MM.1S (cell line): ENCODE measurements around the gene CPVL.

ENCODE experiments used
- DNase-seq: peaks from one replicate; pipeline ENCODE4 v3.0.0-alpha.2; 2015
- H2AFZ ChIP-seq: fragments of 300-600 bp; sonication (generic); 2 replicates; pipeline ENCODE4 v1.6.0; 2016; ENCODE audit warnings: antibody characterized with exemption, low read length
- H3F3A ChIP-seq: fragments of 300-600 bp; sonication (generic); 2 replicates; pipeline ENCODE4 v1.6.1; 2016; ENCODE audit warnings: mild to moderate bottlenecking, antibody characterized with exemption, low read length, moderate library complexity, mixed read lengths; ENCODE audit not compliant: insufficient read depth
- H3K27ac ChIP-seq: fragments of 300-600 bp; sonication (generic); 2 replicates; pipeline ENCODE4 v1.5.1; 2016; ENCODE audit warnings: mild to moderate bottlenecking, low read length
- H3K27me3 ChIP-seq: fragments of 300-600 bp; sonication (generic); replicated peaks from 2 replicates; pipeline ENCODE4 v1.6.0; 2016; ENCODE audit warnings: low read length; ENCODE audit not compliant: insufficient read depth
- H3K36me3 ChIP-seq: fragments of 300-600 bp; sonication (generic); replicated peaks from 2 replicates; pipeline ENCODE4 v1.6.1; 2016; ENCODE audit warnings: mild to moderate bottlenecking, low read length, mixed read lengths; ENCODE audit not compliant: insufficient read depth
- H3K4me1 ChIP-seq: fragments of 300-600 bp; sonication (generic); 2 replicates; pipeline ENCODE4 v1.6.1; 2016; ENCODE audit warnings: low read length, mixed read lengths
- H3K4me2 ChIP-seq: fragments of 300-600 bp; sonication (generic); 2 replicates; pipeline ENCODE4 v1.6.0; 2016; ENCODE audit warnings: low read depth, low read length
- H3K4me3 ChIP-seq: fragments of 300-600 bp; sonication (generic); 2 replicates; pipeline ENCODE4 v1.5.1; 2016; ENCODE audit warnings: low read length, mixed read lengths
- H3K79me2 ChIP-seq: fragments of 300-600 bp; sonication (generic); 2 replicates; pipeline ENCODE4 v1.6.1; 2016; ENCODE audit warnings: mixed run types, low read length, mixed read lengths
- H3K9ac ChIP-seq: fragments of 300-600 bp; sonication (generic); 2 replicates; pipeline ENCODE4 v1.6.1; 2016; ENCODE audit warnings: low read length, mixed read lengths
- H3K9me2 ChIP-seq: fragments of 300-600 bp; sonication (generic); replicated peaks from 2 replicates; pipeline ENCODE4 v1.6.1; 2016; ENCODE audit warnings: mild to moderate bottlenecking, low read length, mixed read lengths; ENCODE audit not compliant: insufficient read depth
- H3K9me3 ChIP-seq: fragments of 300-600 bp; sonication (generic); replicated peaks from 2 replicates; pipeline ENCODE4 v1.6.1; 2016; ENCODE audit warnings: mild to moderate bottlenecking, low read length, mixed read lengths; ENCODE audit not compliant: insufficient read depth
- H4K20me1 ChIP-seq: fragments of 300-600 bp; sonication (generic); 2 replicates; pipeline ENCODE4 v1.6.1; 2016; ENCODE audit warnings: mild to moderate bottlenecking, low read length, moderate library complexity, mixed read lengths; ENCODE audit not compliant: insufficient read depth
- EZH2 ChIP-seq: fragments of 300-600 bp; sonication (generic); optimal IDR thresholded peaks from 2 replicates; pipeline ENCODE3; 2017; ENCODE audit warnings: low read depth, mild to moderate bottlenecking, antibody characterized with exemption, low read length, mixed read lengths
- EZH2phosphoT487 ChIP-seq: fragments of 300-600 bp; sonication (generic); IDR thresholded peaks from 2 replicates; pipeline ENCODE4 v1.6.1; 2018; ENCODE audit warnings: antibody characterized with exemption, low read length
- TF ChIP-seq, protein P1 (sequence below): fragments of 300-600 bp; sonication (generic); IDR thresholded peaks from 2 replicates; pipeline ENCODE4 v1.5.1; 2016; ENCODE audit warnings: antibody characterized with exemption, low read length, mixed read lengths

The CPVL gene

GRCh38 chr7:28958980-28959347 lies 187.4 kb downstream of the CPVL start:
- H3K9me3 ChIP-seq, result no peaks in the 10 kb centered on the region
- H3F3A ChIP-seq, result no peaks in the 10 kb centered on the region
- no peak overlapping the region for H3K4me3 ChIP-seq
- no peak for DNase-seq
- no peaks in the 10 kb centered on the region for H4K20me1 ChIP-seq
- no peaks in the 10 kb centered on the region for H3K36me3 ChIP-seq
- TF ChIP-seq EZH2phosphoT487 (no peak), EZH2 (no peak)
- TF ChIP-seq, protein P1, sequence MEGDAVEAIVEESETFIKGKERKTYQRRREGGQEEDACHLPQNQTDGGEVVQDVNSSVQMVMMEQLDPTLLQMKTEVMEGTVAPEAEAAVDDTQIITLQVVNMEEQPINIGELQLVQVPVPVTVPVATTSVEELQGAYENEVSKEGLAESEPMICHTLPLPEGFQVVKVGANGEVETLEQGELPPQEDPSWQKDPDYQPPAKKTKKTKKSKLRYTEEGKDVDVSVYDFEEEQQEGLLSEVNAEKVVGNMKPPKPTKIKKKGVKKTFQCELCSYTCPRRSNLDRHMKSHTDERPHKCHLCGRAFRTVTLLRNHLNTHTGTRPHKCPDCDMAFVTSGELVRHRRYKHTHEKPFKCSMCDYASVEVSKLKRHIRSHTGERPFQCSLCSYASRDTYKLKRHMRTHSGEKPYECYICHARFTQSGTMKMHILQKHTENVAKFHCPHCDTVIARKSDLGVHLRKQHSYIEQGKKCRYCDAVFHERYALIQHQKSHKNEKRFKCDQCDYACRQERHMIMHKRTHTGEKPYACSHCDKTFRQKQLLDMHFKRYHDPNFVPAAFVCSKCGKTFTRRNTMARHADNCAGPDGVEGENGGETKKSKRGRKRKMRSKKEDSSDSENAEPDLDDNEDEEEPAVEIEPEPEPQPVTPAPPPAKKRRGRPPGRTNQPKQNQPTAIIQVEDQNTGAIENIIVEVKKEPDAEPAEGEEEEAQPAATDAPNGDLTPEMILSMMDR, result no peak
- no peaks in the 10 kb centered on the region for H3K27me3 ChIP-seq
- H3K4me1 ChIP-seq, result peaks cover 5% of the 10 kb centered on the region
- H3K79me2 ChIP-seq, result no peaks in the 10 kb centered on the region
- no peak overlapping the region for H3K27ac ChIP-seq
- H3K9ac ChIP-seq, result no peak overlapping the region
- no peaks in the 10 kb centered on the region for H3K9me2 ChIP-seq
- H2AFZ ChIP-seq, result no peak overlapping the region
- no peak overlapping the region for H3K4me2 ChIP-seq

- H3K9ac ChIP-seq, result no peak within 1 kb of the TSS
- TF ChIP-seq EZH2, result no peak
- TF ChIP-seq, protein P1, result no peak
- TF ChIP-seq EZH2phosphoT487, result no peak
- H2AFZ ChIP-seq, result no peak within 1 kb of the TSS
- H4K20me1 ChIP-seq, result no peaks in the 10 kb centered on the region
- no peaks in the 10 kb centered on the region for H3K36me3 ChIP-seq
- H3K9me2 ChIP-seq, result no peaks in the 10 kb centered on the region
- no peaks in the 10 kb centered on the region for H3K79me2 ChIP-seq
- H3K4me1 ChIP-seq, result peaks cover 10% of the 10 kb centered on the region
- no peak within 1 kb of the TSS for H3K4me2 ChIP-seq
- no peaks in the 10 kb centered on the region for H3K9me3 ChIP-seq
- no peak within 1 kb of the TSS for H3K27ac ChIP-seq
- no peak within 1 kb of the TSS for H3K4me3 ChIP-seq
- peaks cover 2% of the 10 kb centered on the region; the same call in 1 of the 2 replicates for H3F3A ChIP-seq
- H3K27me3 ChIP-seq, result no peaks in the 10 kb centered on the region
- no peak for DNase-seq
Observed at GRCh38 chr7:28958235-28958979, 187.9 kb downstream of the CPVL start, which contains the start of gene TRIL. TRIL (minus strand) TSS chr7:28958330; CDS start chr7:28958046, 284 bp downstream.

DNA sequence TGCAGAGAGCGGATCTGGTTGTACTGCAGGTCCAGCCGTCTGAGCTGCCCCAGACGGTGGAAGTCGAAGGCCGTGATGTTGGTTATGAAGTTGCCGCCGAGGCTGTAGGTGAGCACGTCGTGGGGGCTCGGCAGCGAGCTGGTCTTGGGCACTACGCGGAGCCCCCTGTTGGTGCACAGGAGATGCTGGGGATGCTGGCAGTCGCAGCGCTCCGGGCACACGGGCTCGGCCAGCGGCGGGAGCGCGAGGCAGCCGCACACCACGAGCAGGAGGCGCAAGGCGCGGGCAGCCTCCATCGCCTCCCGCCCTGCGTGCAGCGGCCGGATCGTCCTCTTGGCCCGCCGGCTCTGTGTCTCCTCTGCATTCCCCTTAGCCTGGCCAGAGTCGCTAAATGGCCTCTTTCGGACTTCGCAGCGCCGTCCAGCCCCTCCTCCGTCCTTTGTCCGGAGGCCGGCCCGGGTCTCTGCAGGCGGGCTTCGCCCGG lies 188.5 kb downstream of the CPVL start:
- no peak overlapping the region for H3K4me3 ChIP-seq
- H3K4me2 ChIP-seq, result no peak overlapping the region
- no peaks in the 10 kb centered on the region for H3K27me3 ChIP-seq
- no peaks in the 10 kb centered on the region for H3K36me3 ChIP-seq
- TF ChIP-seq EZH2phosphoT487 (no peak), EZH2 (no peak)
- TF ChIP-seq, protein P1, result no peak
- no peak overlapping the region for H2AFZ ChIP-seq
- H4K20me1 ChIP-seq, result no peaks in the 10 kb centered on the region
- H3K9me3 ChIP-seq, result no peaks in the 10 kb centered on the region
- H3K9ac ChIP-seq, result no peak overlapping the region
- H3K79me2 ChIP-seq, result no peaks in the 10 kb centered on the region
- DNase-seq, result no peak
- H3K27ac ChIP-seq, result no peak overlapping the region
- H3K4me1 ChIP-seq, result peaks cover 16% of the 10 kb centered on the region
- no peaks in the 10 kb centered on the region for H3K9me2 ChIP-seq
- H3F3A ChIP-seq, result peaks cover 7% of the 10 kb centered on the region; the same call in 1 of the 2 replicates
